GM18861 (cell line): Measurements from ENCODE around the gene AAK1.

ENCODE experiments used
- ATAC-seq: cut with Tn5 transposase; IDR thresholded peaks from one replicate; pipeline ENCODE4 v1.9.1; 2021; ENCODE audit not compliant: unreplicated experiment

Gene AAK1

GRCh38 chr2:69499242-69499641 lies 144.3 kb downstream of the AAK1 start:
- ATAC-seq: no peak

- ATAC-seq: no peak
Observed at GRCh38 chr2:69495861-69496260, 147.7 kb downstream of the AAK1 start.

- no peak for ATAC-seq
Observed at GRCh38 chr2:69495008-69495407, 148.5 kb downstream of the AAK1 start.

GRCh38 chr2:69494126-69494525 lies 149.4 kb downstream of the AAK1 start:
- ATAC-seq: no peak

- no peak for ATAC-seq
Observed at GRCh38 chr2:69493268-69493667, 150.3 kb downstream of the AAK1 start.

GRCh38 chr2:69491864-69492263 lies 151.7 kb downstream of the AAK1 start:
- ATAC-seq: no peak

- ATAC-seq: no peak
Observed at GRCh38 chr2:69490486-69490885, 153.1 kb downstream of the AAK1 start.

- ATAC-seq: no peak
Observed at GRCh38 chr2:69489793-69490192, 153.7 kb downstream of the AAK1 start.

GRCh38 chr2:69483696-69484095 lies 159.8 kb downstream of the AAK1 start:
- ATAC-seq: no peak

GRCh38 chr2:69483024-69483423 lies 160.5 kb downstream of the AAK1 start:
- no peak for ATAC-seq

GRCh38 chr2:69482471-69482870 lies 161.1 kb downstream of the AAK1 start:
- ATAC-seq: no peak

- ATAC-seq: no peak
Observed at GRCh38 chr2:69481421-69481820, 162.1 kb downstream of the AAK1 start.

GRCh38 chr2:69477627-69478026 lies 165.9 kb downstream of the AAK1 start:
- no peak for ATAC-seq

- ATAC-seq: no peak
Observed at GRCh38 chr2:69474688-69475087, 168.9 kb downstream of the AAK1 start.

GRCh38 chr2:69471793-69472192 lies 171.7 kb downstream of the AAK1 start:
- no peak for ATAC-seq

GRCh38 chr2:69470911-69471310 lies 172.6 kb downstream of the AAK1 start:
- ATAC-seq: no peak

GRCh38 chr2:69469784-69470183 lies 173.8 kb downstream of the AAK1 start:
- ATAC-seq: no peak

GRCh38 chr2:69469375-69469774 lies 174.2 kb downstream of the AAK1 start:
- no peak for ATAC-seq

- ATAC-seq: no peak
Observed at GRCh38 chr2:69466728-69467127, 176.8 kb downstream of the AAK1 start.

GRCh38 chr2:69465513-69466456 lies 177.8 kb downstream of the AAK1 start:
- ATAC-seq: no peak

- ATAC-seq: no peak
Observed at GRCh38 chr2:69464575-69464974, 179.0 kb downstream of the AAK1 start.

GRCh38 chr2:69462780-69463179 lies 180.8 kb downstream of the AAK1 start:
- no peak for ATAC-seq

- ATAC-seq: no peak
Observed at GRCh38 chr2:69461404-69461803, 182.1 kb downstream of the AAK1 start.
